Measurements from ENCODE around the gene RHOG.

DNA sequence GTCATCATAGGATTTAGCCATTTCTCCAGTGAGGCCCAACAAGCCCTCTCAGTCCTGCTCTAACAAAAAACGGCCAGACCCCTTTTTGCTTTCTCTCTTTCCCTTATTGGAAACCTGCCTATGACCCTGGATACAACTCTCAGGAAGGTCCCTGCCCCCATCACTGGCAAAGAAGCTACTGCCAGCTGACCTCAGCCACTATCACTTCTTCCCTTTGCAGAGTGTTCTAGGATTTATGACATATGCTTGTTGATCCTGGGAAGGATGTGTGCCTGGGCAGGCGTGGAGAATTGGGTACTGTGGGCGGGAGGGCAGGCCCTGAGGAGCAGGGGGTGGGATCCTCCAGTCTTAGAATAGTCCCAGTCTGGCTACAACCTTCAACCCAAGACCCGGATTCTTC lies 24.9 kb downstream of the RHOG start:
- TF ChIP-seq, protein P1, sequence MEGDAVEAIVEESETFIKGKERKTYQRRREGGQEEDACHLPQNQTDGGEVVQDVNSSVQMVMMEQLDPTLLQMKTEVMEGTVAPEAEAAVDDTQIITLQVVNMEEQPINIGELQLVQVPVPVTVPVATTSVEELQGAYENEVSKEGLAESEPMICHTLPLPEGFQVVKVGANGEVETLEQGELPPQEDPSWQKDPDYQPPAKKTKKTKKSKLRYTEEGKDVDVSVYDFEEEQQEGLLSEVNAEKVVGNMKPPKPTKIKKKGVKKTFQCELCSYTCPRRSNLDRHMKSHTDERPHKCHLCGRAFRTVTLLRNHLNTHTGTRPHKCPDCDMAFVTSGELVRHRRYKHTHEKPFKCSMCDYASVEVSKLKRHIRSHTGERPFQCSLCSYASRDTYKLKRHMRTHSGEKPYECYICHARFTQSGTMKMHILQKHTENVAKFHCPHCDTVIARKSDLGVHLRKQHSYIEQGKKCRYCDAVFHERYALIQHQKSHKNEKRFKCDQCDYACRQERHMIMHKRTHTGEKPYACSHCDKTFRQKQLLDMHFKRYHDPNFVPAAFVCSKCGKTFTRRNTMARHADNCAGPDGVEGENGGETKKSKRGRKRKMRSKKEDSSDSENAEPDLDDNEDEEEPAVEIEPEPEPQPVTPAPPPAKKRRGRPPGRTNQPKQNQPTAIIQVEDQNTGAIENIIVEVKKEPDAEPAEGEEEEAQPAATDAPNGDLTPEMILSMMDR (IDR thresholded peaks at IDR 0.05): no peak
- no peak for TF ChIP-seq POLR2A (IDR thresholded peaks at IDR 0.05)
- TF ChIP-seq POLR2AphosphoS5 (IDR thresholded peaks at IDR 0.05): no peak
- TF ChIP-seq EP300 (IDR thresholded peaks at IDR 0.05): no peak

Measured in stomach (tissue), 4 donors.